Measurements from ENCODE around the gene TBC1D14. TPM values are rescaled to one million over a fixed set of nuclear protein-coding genes. Genes with fewer than 3 reads are reported as not detected.

The TBC1D14 gene
- polyA plus RNA-seq, 3 donors, result 36.3 to 44.7 (median 39.3) TPM

- H3K27me3 Mint-ChIP-seq (ENCODE audit: low read depth in 3 of 3), result peaks cover 0 to 2% (median 0%) of the 10 kb centered on the region in 3 donors
- Histone ChIP-seq H2AFZ (ENCODE audit: insufficient read depth, low read depth, low read length, poor library complexity, severe bottlenecking) (no peak overlapping the region), H3K36me3 (replicated peaks in 1 of 2; ENCODE audit: control insufficient read depth in 1 of 2, insufficient read depth in 2 of 2, low read length in 2 of 2) (peaks cover 62 to 77% of the 10 kb centered on the region in 2 donors), H3K4me2 (replicated peaks; ENCODE audit: extremely low read depth, low read length, poor library complexity, severe bottlenecking) (no peak overlapping the region), H3K9ac (ENCODE audit: insufficient read depth, low read length, poor library complexity, severe bottlenecking) (no peak overlapping the region), H3K4me1 (ENCODE audit: control insufficient read depth in 1 of 2, insufficient read depth in 2 of 2, low read length in 2 of 2) (peaks cover 17% of the 10 kb centered on the region in 2 donors), H4K20me1 (ENCODE audit: insufficient read depth, low read length) (peaks cover 2% of the 10 kb centered on the region), H3K4me3 (replicated peaks in 1 of 3; ENCODE audit: low read depth in 2 of 3, low read length in 3 of 3) (no peak overlapping the region), H3K79me2 (ENCODE audit: insufficient read depth, low read length) (peaks cover 2% of the 10 kb centered on the region), H3K27me3 (ENCODE audit: control insufficient read depth in 2 of 2, insufficient read depth in 2 of 2, low read length in 2 of 2) (no peaks in the 10 kb centered on the region), H3K9me3 (replicated peaks in 1 of 2; ENCODE audit: control insufficient read depth in 1 of 2, insufficient read depth in 1 of 2, low read length in 2 of 2) (no peaks in the 10 kb centered on the region), H3K27ac (ENCODE audit: low read depth in 1 of 2, low read length in 2 of 2) (no peak overlapping the region)
- TF ChIP-seq, protein P1, sequence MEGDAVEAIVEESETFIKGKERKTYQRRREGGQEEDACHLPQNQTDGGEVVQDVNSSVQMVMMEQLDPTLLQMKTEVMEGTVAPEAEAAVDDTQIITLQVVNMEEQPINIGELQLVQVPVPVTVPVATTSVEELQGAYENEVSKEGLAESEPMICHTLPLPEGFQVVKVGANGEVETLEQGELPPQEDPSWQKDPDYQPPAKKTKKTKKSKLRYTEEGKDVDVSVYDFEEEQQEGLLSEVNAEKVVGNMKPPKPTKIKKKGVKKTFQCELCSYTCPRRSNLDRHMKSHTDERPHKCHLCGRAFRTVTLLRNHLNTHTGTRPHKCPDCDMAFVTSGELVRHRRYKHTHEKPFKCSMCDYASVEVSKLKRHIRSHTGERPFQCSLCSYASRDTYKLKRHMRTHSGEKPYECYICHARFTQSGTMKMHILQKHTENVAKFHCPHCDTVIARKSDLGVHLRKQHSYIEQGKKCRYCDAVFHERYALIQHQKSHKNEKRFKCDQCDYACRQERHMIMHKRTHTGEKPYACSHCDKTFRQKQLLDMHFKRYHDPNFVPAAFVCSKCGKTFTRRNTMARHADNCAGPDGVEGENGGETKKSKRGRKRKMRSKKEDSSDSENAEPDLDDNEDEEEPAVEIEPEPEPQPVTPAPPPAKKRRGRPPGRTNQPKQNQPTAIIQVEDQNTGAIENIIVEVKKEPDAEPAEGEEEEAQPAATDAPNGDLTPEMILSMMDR (IDR thresholded peaks at IDR 0.05), result no peak
- H3K9me3 Mint-ChIP-seq, result no peaks in the 10 kb centered on the region
- no peak overlapping the region for H3K4me3 Mint-ChIP-seq
- DNase-seq, result no peak
- H3K27ac Mint-ChIP-seq, result peak overlapping the region in 1 of 7 donors; percentile 4
- H3K36me3 Mint-ChIP-seq, result peaks cover 58 to 69% of the 10 kb centered on the region in 2 donors
- WGBS (ENCODE audit: insufficient coverage), result 94% methylated on average over 8 of the region's 16 CpGs
- intact Hi-C loops (cut with micrococcal nuclease), result no loop called here
- H3K4me1 Mint-ChIP-seq, result peaks cover 15% of the 10 kb centered on the region
Observed at GRCh38 chr4:6881908-6882307, 27.7 kb upstream of the TBC1D14 start.

GRCh38 chr4:6884341-6884870, 25.2 kb upstream of the TBC1D14 start:
- H3K27ac Mint-ChIP-seq, result peak overlapping the region in 6 of 7 donors; percentile 26 to 97 (median 66)
- H3K4me1 Mint-ChIP-seq, result peaks cover 37% of the 10 kb centered on the region
- H4K20me1 ChIP-seq (ENCODE audit: insufficient read depth, low read length), result no peaks in the 10 kb centered on the region

More at GRCh38 chr4:6884341-6884870, 25.2 kb upstream of the TBC1D14 start:
- no peaks in the 10 kb centered on the region for H3K27me3 ChIP-seq (ENCODE audit: control insufficient read depth in 2 of 2, insufficient read depth in 2 of 2, low read length in 2 of 2)
- Mint-ChIP-seq H3K36me3 (peaks cover 38 to 45% of the 10 kb centered on the region in 2 donors), H3K27me3 (ENCODE audit: low read depth in 3 of 3) (peaks cover 0 to 2% (median 1%) of the 10 kb centered on the region in 3 donors), H3K4me3 (no peak overlapping the region), H3K9me3 (peaks cover 0 to under 1% (median 0%) of the 10 kb centered on the region in 7 donors)
- peaks cover 40 to 52% of the 10 kb centered on the region in 2 donors for H3K36me3 ChIP-seq (replicated peaks in 1 of 2; ENCODE audit: control insufficient read depth in 1 of 2, insufficient read depth in 2 of 2, low read length in 2 of 2)
- peaks cover 0 to 2% of the 10 kb centered on the region in 2 donors for H3K9me3 ChIP-seq (replicated peaks in 1 of 2; ENCODE audit: control insufficient read depth in 1 of 2, insufficient read depth in 1 of 2, low read length in 2 of 2)
- peak overlapping the region in 1 of 2 donors; percentile 33 for H3K27ac ChIP-seq (ENCODE audit: low read depth in 1 of 2, low read length in 2 of 2)
- peaks cover 42% of the 10 kb centered on the region in 2 donors for H3K4me1 ChIP-seq (ENCODE audit: control insufficient read depth in 1 of 2, insufficient read depth in 2 of 2, low read length in 2 of 2)
- H3K79me2 ChIP-seq (ENCODE audit: insufficient read depth, low read length), result no peaks in the 10 kb centered on the region
- TF ChIP-seq, protein P1 (IDR thresholded peaks at IDR 0.05), result no peak
- H3K9ac ChIP-seq (ENCODE audit: insufficient read depth, low read length, poor library complexity, severe bottlenecking), result no peak overlapping the region
- no peak overlapping the region for H2AFZ ChIP-seq (ENCODE audit: insufficient read depth, low read depth, low read length, poor library complexity, severe bottlenecking)
- no peak for DNase-seq
- intact Hi-C loops (cut with micrococcal nuclease), result no loop called here
- WGBS (ENCODE audit: insufficient coverage), result 100% methylated on average over 2 of the region's 3 CpGs
- H3K4me3 ChIP-seq (replicated peaks in 1 of 3; ENCODE audit: low read depth in 2 of 3, low read length in 3 of 3), result no peak overlapping the region
- H3K4me2 ChIP-seq (replicated peaks; ENCODE audit: extremely low read depth, low read length, poor library complexity, severe bottlenecking), result no peak overlapping the region

All from CD14-positive monocyte (primary cell).